Subcutaneous adipose tissue (tissue), 4 donors: Measurements from ENCODE around the gene FAM227B. TPM values are rescaled to one million over a fixed set of nuclear protein-coding genes. Genes with fewer than 3 reads are reported as not detected.

Experiments
- total RNA-seq, 4 donors: library from RNA; depleted of rRNA; stranded (reverse); fragments of >200 nt; gene quantifications; one replicate each; pipeline ENCODE4 v1.1.0, GENCODE V29; 2016
- TF ChIP-seq, protein P1 (sequence below): fragments of 450-650 bp; IDR thresholded peaks from one replicate; pipeline ENCODE4 v1.5.1; 2016; ENCODE audit warnings: low read depth, mild to moderate bottlenecking, control low read depth, antibody characterized with exemption, moderate library complexity

The FAM227B gene
- total RNA-seq, 4 donors from 2014 or later = 1.1 to 3.2 (median 1.7) TPM; not detected in 1

DNA sequence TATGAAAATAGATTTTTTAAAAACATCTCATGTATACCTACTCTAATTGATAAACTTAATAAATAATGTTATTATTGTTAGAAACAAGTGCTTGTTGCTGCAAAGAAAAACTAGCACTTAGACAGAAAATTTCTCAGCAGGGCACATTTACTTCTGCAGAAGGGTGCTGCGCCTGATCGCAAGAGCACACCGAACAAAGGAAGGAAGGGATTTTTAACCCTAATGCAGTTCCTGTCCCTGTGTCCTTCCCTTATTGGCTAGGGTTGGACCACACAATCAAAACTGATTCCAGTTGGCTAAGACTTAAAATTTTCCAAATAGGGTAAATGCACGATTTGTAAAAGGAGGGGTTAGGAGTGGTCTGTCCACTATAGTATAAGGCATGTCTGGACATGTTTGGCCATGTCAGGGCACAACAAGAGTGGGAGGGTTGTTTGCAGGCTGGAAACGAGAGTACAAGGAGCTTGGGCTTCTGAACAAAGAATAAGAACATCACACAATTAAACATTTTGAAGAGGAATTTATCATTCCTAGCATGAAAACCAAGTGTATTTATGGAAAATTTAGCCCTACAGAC lies 4.9 kb upstream of the FAM227B start:
- TF ChIP-seq, protein P1, sequence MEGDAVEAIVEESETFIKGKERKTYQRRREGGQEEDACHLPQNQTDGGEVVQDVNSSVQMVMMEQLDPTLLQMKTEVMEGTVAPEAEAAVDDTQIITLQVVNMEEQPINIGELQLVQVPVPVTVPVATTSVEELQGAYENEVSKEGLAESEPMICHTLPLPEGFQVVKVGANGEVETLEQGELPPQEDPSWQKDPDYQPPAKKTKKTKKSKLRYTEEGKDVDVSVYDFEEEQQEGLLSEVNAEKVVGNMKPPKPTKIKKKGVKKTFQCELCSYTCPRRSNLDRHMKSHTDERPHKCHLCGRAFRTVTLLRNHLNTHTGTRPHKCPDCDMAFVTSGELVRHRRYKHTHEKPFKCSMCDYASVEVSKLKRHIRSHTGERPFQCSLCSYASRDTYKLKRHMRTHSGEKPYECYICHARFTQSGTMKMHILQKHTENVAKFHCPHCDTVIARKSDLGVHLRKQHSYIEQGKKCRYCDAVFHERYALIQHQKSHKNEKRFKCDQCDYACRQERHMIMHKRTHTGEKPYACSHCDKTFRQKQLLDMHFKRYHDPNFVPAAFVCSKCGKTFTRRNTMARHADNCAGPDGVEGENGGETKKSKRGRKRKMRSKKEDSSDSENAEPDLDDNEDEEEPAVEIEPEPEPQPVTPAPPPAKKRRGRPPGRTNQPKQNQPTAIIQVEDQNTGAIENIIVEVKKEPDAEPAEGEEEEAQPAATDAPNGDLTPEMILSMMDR = no peak

DNA sequence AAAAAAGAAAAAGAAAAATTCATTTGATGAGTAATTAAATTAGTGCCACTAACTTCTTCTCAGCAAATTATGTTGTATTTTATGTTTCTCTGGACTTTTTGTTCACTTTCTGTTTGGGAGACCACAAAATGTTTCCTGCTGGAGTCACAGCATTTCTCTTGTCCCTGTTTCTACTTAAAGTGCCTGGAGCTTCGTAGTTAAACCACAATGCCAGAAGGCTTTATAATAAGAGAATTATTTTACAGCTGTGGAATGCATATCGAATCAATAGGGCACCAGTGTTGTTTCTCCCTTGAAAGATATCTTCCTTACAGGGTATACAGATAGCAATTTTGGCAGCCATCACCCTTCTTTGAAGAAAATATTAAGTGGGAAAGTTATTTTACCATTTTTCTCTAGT lies 3.4 kb upstream of the FAM227B start:
- TF ChIP-seq, protein P1 = no peak

DNA sequence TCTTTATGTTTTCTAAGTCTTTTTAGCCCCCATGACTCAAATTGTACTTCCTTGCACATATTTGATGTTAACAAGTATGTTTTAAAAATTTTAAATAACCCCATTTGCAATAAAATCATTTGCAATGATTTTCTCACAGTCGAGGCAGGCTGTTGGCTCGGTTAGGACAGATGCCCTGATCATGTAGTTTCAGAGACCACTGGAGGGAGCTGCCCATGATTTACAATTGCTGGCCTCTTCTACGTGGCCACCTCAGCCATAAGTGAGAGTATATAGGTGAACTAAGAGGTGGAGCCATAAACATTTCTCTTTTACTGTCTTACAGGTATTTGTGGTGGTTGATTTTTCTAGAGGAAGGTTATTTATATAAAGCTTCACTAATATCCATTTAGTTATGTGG lies 1.9 kb upstream of the FAM227B start:
- TF ChIP-seq, protein P1 = no peak

GRCh38 chr15:49621887-49622286 lies 1.3 kb upstream of the FAM227B start:
- TF ChIP-seq, protein P1 = no peak

- TF ChIP-seq, protein P1 = no peak
Measured at GRCh38 chr15:49621401-49621811, 788 bp upstream of the FAM227B start.

GRCh38 chr15:49620199-49620598 lies 419 bp downstream of the FAM227B start:
- TF ChIP-seq, protein P1 = no peak

DNA sequence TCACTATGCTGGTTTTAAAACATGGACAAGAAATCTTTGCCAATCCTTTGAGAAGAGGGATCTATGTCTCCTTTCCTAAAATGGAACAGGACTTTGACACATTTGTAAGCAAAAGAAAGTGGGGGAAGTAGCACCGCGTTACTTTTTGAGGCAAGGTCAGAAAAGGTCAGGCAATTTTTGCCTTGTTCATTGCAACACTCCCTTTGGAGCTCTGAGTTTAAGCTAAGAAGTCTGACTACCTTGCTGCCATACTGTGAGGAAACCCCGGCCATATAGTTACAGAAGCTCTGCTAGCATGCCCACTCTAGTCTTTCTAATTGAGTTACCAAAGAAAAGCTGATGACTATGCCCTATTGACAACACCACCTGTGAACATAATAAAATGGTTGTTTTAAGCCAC lies 1.4 kb downstream of the FAM227B start:
- TF ChIP-seq, protein P1 = no peak
